Measurements from ENCODE around the gene GALR2. TPM values are rescaled to one million over a fixed set of nuclear protein-coding genes. Genes with fewer than 3 reads are reported as not detected.

The GALR2 gene
- polyA plus RNA-seq, 3 donors from 2014 or later = 0.18 TPM; not detected in 2

DNA sequence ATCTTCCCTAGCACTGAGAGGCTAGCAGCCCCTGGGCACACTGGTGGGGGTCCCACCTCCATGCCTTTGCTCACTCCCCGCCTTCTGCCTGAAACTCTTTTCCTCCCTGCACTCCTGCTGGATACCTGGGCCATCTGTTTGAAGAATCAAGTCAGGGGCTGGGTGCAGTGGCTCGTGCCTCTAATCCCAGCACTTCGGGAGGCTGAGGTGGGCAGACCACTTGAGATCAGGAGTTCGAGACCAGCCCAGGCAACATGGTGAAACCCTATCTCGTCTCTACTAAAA is 50.8 kb downstream of the GALR2 start:
- no peaks in the 10 kb centered on the region for H3K36me3 Mint-ChIP-seq
- H3K27ac Mint-ChIP-seq = no peak overlapping the region
- no peaks in the 10 kb centered on the region for H3K27me3 Mint-ChIP-seq (ENCODE audit: low read depth in 3 of 3)
- no peak for DNase-seq
- no peak overlapping the region for H3K4me3 Mint-ChIP-seq
- H3K9me3 Mint-ChIP-seq = no peaks in the 10 kb centered on the region
- peaks cover 0 to 5% of the 10 kb centered on the region in 2 donors for H3K4me1 Mint-ChIP-seq

DNA sequence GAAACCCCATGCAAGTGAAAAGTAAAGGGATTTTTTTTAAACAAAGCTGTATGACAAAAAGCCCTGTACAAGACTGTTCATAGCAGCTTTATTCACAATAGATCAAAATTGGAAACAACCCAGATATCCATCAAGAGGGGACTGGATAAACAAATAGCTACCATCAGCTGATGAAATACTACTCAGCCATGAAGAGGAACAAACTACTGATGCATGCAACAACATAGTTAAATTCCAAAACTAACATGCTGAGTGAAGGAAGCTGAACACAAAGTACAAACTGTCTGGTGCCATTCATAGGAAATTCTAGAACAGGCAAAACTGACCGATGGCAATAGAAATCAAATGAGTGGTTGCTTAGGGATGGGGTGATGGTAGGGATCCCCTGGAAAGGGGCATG is 51.3 kb downstream of the GALR2 start:
- no peaks in the 10 kb centered on the region for H3K36me3 Mint-ChIP-seq
- DNase-seq = no peak
- no peaks in the 10 kb centered on the region for H3K27me3 Mint-ChIP-seq (ENCODE audit: low read depth in 3 of 3)
- H3K27ac Mint-ChIP-seq = peak overlapping the region in 1 of 6 donors; percentile 11
- H3K4me1 Mint-ChIP-seq = peaks cover 0 to 5% of the 10 kb centered on the region in 2 donors
- H3K4me3 Mint-ChIP-seq = no peak overlapping the region
- no peaks in the 10 kb centered on the region for H3K9me3 Mint-ChIP-seq

Other genes starting within 250 kb of the GALR2 start
- 100 to 1,000 TPM in 1 of 3 donors, 10 to 100 TPM in 2; 53.1 to 124 (median 57.5) TPM for gene UNC13D, start 230.4 kb upstream of the GALR2 start, polyA plus RNA-seq
- 10 to 100 TPM; 51.2 to 85.8 (median 69.1) TPM for gene WBP2, start 219.4 kb upstream of the GALR2 start, polyA plus RNA-seq
- 1 to 10 TPM; 3.2 to 4.0 (median 3.9) TPM for gene TRIM47, start 196.2 kb upstream of the GALR2 start, polyA plus RNA-seq
- 10 to 100 TPM in 2 of 3 donors, 1 to 10 TPM in 1; 5.4 to 27.1 (median 18.7) TPM for gene TRIM65, start 177.8 kb upstream of the GALR2 start, polyA plus RNA-seq
- gene MRPL38, start 169.9 kb upstream of the GALR2 start, polyA plus RNA-seq = 10 to 100 TPM; 55.9 to 67.5 (median 64.0) TPM
- 1 to 10 TPM in 2 of 3 donors, not detected in 1; 1.6 to 7.6 TPM for gene FBF1, start 133.7 kb upstream of the GALR2 start, polyA plus RNA-seq
- gene ACOX1, start 95.6 kb upstream of the GALR2 start, polyA plus RNA-seq = 10 to 100 TPM; 16.1 to 23.9 (median 19.1) TPM
- 10 to 100 TPM; 40.2 to 53.0 (median 43.7) TPM for gene TEN1, start 95.5 kb upstream of the GALR2 start, polyA plus RNA-seq
- gene CDK3, start 73.9 kb upstream of the GALR2 start, polyA plus RNA-seq = 1 to 10 TPM in 2 of 3 donors, not detected in 1; 1.0 to 1.1 TPM
- gene EVPL, start 47.5 kb upstream of the GALR2 start, polyA plus RNA-seq = not detected
- gene SRP68, start 2.3 kb upstream of the GALR2 start, polyA plus RNA-seq = 10 to 100 TPM; 30.1 to 62.6 (median 61.0) TPM
- gene ZACN, start 4.4 kb downstream of the GALR2 start, polyA plus RNA-seq = under 1 TPM in 2 of 3 donors, not detected in 1; 0.59 to 0.60 TPM
- gene EXOC7, start 29.0 kb downstream of the GALR2 start, polyA plus RNA-seq = 10 to 100 TPM; 37.2 to 78.9 (median 56.9) TPM
- not detected for gene FOXJ1, start 66.5 kb downstream of the GALR2 start, polyA plus RNA-seq
- gene RNF157, start 165.7 kb downstream of the GALR2 start, polyA plus RNA-seq = 1 to 10 TPM in 2 of 3 donors, under 1 TPM in 1; 0.69 to 3.0 (median 1.2) TPM
- gene UBALD2, start 190.6 kb downstream of the GALR2 start, polyA plus RNA-seq = 1 to 10 TPM; 1.5 to 4.5 (median 3.9) TPM
- gene QRICH2, start 233.5 kb downstream of the GALR2 start, polyA plus RNA-seq = under 1 TPM in 1 of 3 donors, not detected in 2; 0.28 TPM